Measurements from ENCODE around the gene KCNQ1. TPM values are rescaled to one million over a fixed set of nuclear protein-coding genes. Genes with fewer than 3 reads are reported as not detected.

Gene KCNQ1
- total and polyA plus RNA-seq, 9 of the 15 experiments (the other 6 are each of a cell fraction or from before 2014, with no cell fraction given): 0.44 TPM; not detected in 8

- DNase-seq (ENCODE audit: extremely low read depth in 1 of 4, low spot score in 3 of 4): no peak
- Histone ChIP-seq H3K9me1 (ENCODE audit: control insufficient read depth, insufficient read depth, low read length) (no peaks in the 10 kb centered on the region), H3K4me3 (no peak overlapping the region), H3K27me3 (ENCODE audit: control insufficient read depth in 2 of 2, insufficient read depth in 2 of 2, low read length in 2 of 2) (peaks cover 0 to 4% of the 10 kb centered on the region in 2 experiments; a peak in 1 of 5 replicates), H2AFZ (ENCODE audit: low read depth, low read length) (no peak overlapping the region), H4K20me1 (replicated peaks; ENCODE audit: control insufficient read depth, insufficient read depth, low read length) (no peaks in the 10 kb centered on the region; the same call in 1 of the 2 replicates), H3K9ac (ENCODE audit: insufficient read depth in 1 of 2, low read depth in 2 of 2, low read length in 2 of 2) (peak overlapping the region in 1 of 2 experiments; percentile 36; a peak in 1 of 4 replicates), H3K4me2 (ENCODE audit: insufficient read depth, low read length) (no peak overlapping the region), H3K27ac (ENCODE audit: extremely low read depth, low read depth, low read length) (no peak overlapping the region), H3K4me1 (replicated peaks in 1 of 2; ENCODE audit: control insufficient read depth in 2 of 2, insufficient read depth in 2 of 2, low read length in 2 of 2) (peaks cover 7 to 50% of the 10 kb centered on the region in 2 experiments; a peak in 4 of 5 replicates), H3K9me3 (replicated peaks; ENCODE audit: control insufficient read depth, insufficient read depth, low read depth, low read length) (no peaks in the 10 kb centered on the region), H3K36me3 (ENCODE audit: control insufficient read depth, insufficient read depth, low read length) (no peaks in the 10 kb centered on the region), H3K79me2 (ENCODE audit: control insufficient read depth, insufficient read depth, low read length) (no peaks in the 10 kb centered on the region)
- no TSS peak for BruUV-seq (replicated peaks)
- ChIA-PET POLR2A (interaction anchor here (0.6 kb wide), 1 partner anchor 44 kb away, joined by 3 read pairs; no protein-coding TSS in a partner anchor), CTCF (ENCODE audit: low intra/inter-chr PET ratio) (no interaction called here)
- no peak for ATAC-seq
- 26% methylated on average over 12 of the region's 12 CpGs for WGBS (ENCODE audit: insufficient coverage, low coverage, missing lambda C conversion rate)
- in situ Hi-C loops (cut with MboI): no loop called here
- intact Hi-C loops (cut with micrococcal nuclease): no loop called here
- FAIRE-seq: no peak
- no peak for TF ChIP-seq ATF6 (CRISPR knock-in tag; IDR thresholded peaks at IDR 0.05)
- no peak for TF ChIP-seq ZBTB33 (CRISPR knock-in tag; IDR thresholded peaks at IDR 0.05)
- no peak for TF ChIP-seq DEAF1 (CRISPR knock-in tag; IDR thresholded peaks at IDR 0.05)
- TF ChIP-seq TARDBP (IDR thresholded peaks at IDR 0.05): no peak
- TF ChIP-seq HNRNPK (IDR thresholded peaks at IDR 0.05; ENCODE audit: low read depth, low read length, poor library complexity, severe bottlenecking): no peak
- no peak for TF ChIP-seq MXI1 (IDR thresholded peaks at IDR 0.05; ENCODE audit: low read depth, low read length)
- TF ChIP-seq ZNF717 (CRISPR knock-in tag; IDR thresholded peaks at IDR 0.05): no peak
- no peak for TF ChIP-seq SRSF7 (optimal IDR thresholded peaks at IDR 0.05; ENCODE audit: low read depth, low read length)
- no peak for TF ChIP-seq NR0B1 (IDR thresholded peaks at IDR 0.05; ENCODE audit: partially characterized antibody)
These were observed 288.3 kb downstream of the KCNQ1 start for GRCh38 chr11:2732940-2733628.
